Neural progenitor cell (in vitro differentiated cells): ENCODE measurements around the gene RER1.

ENCODE experiments used
- CTCF ChIP-seq: fragments of 200-600 bp; sonication (generic); IDR thresholded peaks from 2 replicates; pipeline ENCODE4 v1.5.1; 2017; ENCODE audit warnings: antibody characterized with exemption, mild to moderate bottlenecking
- EZH2 ChIP-seq: fragments of 200-600 bp; sonication (generic); IDR thresholded peaks from 2 replicates; pipeline ENCODE4 v1.6.1; 2017; ENCODE audit warnings: antibody characterized with exemption, mild to moderate bottlenecking, moderate library complexity

GRCh38 chr1:2412395-2412772 is 20.7 kb downstream of the RER1 start, which contains the start of gene PEX10:
- no peak for TF ChIP-seq CTCF
- TF ChIP-seq EZH2 = no peak
